HG02678 (cell line): ENCODE results near the gene DFFB.
"Not testable (repeated sequence)": the region's sequence is repeated elsewhere in the genome, so short reads cannot be mapped to it uniquely, and the experiment has no call there.

Experiments used
- ATAC-seq: cut with Tn5 transposase; IDR thresholded peaks from one replicate; pipeline ENCODE4 v1.9.1; 2021; ENCODE audit warnings: mild to moderate bottlenecking, moderate library complexity; ENCODE audit not compliant: unreplicated experiment

Gene DFFB

GRCh38 chr1:3856923-3857790, at the start of gene DFFB, which contains the start of gene CEP104:
Gene DFFB (plus strand): TSS chr1:3857476. CDS start chr1:3857604, 128 bp downstream.
Gene CEP104 (minus strand): TSS chr1:3857211. CDS start chr1:3852407, 4,804 bp downstream.
- ATAC-seq = peak; percentile 96

- no peak for ATAC-seq
Observed at GRCh38 chr1:3807769-3808168, 49.5 kb upstream of the DFFB start.

GRCh38 chr1:3809680-3810079, 47.6 kb upstream of the DFFB start:
- ATAC-seq = no peak

GRCh38 chr1:3810149-3810761, 47.0 kb upstream of the DFFB start:
- not testable (repeated sequence) for ATAC-seq

GRCh38 chr1:3811595-3811911, 45.7 kb upstream of the DFFB start:
- no peak for ATAC-seq

GRCh38 chr1:3814065-3814464, 43.2 kb upstream of the DFFB start:
- no peak for ATAC-seq

- no peak for ATAC-seq
Observed at GRCh38 chr1:3814771-3815561, 42.3 kb upstream of the DFFB start.

GRCh38 chr1:3816331-3817137, 40.7 kb upstream of the DFFB start:
- ATAC-seq = no peak

- ATAC-seq = no peak
Observed at GRCh38 chr1:3817138-3817740, 40.0 kb upstream of the DFFB start.

- ATAC-seq = no peak
Observed at GRCh38 chr1:3817821-3818597, 39.3 kb upstream of the DFFB start.

GRCh38 chr1:3819771-3820200, 37.5 kb upstream of the DFFB start:
- no peak for ATAC-seq

GRCh38 chr1:3820316-3820715, 37.0 kb upstream of the DFFB start:
- ATAC-seq = no peak

GRCh38 chr1:3821004-3821403, 36.3 kb upstream of the DFFB start:
- no peak for ATAC-seq

- no peak for ATAC-seq
Observed at GRCh38 chr1:3821447-3821846, 35.8 kb upstream of the DFFB start.

GRCh38 chr1:3821908-3822307, 35.4 kb upstream of the DFFB start:
- no peak for ATAC-seq

- no peak for ATAC-seq
Observed at GRCh38 chr1:3822421-3822820, 34.9 kb upstream of the DFFB start.

- no peak for ATAC-seq
Observed at GRCh38 chr1:3824650-3825049, 32.6 kb upstream of the DFFB start.

GRCh38 chr1:3825356-3825755, 31.9 kb upstream of the DFFB start:
- ATAC-seq = no peak

GRCh38 chr1:3827813-3828307, 29.4 kb upstream of the DFFB start:
- no peak for ATAC-seq
